ENCODE measurements around the gene IRX4. TPM values are rescaled to one million over a fixed set of nuclear protein-coding genes. Genes with fewer than 3 reads are reported as not detected.

The IRX4 gene
- total RNA-seq, 1 donor from 2014 or later: not detected

DNA sequence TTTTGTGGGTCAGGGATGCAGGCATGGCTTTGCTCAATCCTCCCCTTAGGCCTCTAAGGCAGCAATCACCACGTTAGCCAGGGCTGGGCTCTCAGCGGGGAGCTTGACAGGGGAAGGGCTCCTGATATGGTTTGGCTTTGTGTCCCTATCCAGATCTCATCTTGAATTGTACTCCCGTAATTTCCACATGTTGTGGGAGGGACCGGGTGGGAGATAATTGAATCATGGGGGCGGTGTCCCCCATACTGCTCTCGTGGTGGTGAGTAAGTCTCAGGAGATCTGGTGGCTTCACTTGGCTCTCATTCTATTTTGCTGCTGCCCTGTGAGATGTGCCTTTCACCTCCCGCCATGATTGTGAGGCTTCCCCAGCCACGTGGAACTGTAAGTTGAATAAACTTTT, 11.5 kb upstream of the IRX4 start:
- peaks cover 8% of the 10 kb centered on the region for H3K27me3 Mint-ChIP-seq (ENCODE audit: low read depth)
- no peaks in the 10 kb centered on the region for H3K9me3 Mint-ChIP-seq
- no peak overlapping the region for H3K27ac Mint-ChIP-seq
- no peak for DNase-seq (ENCODE audit: low spot score)
- no peak overlapping the region for H3K4me3 Mint-ChIP-seq (ENCODE audit: low read depth)
- no peaks in the 10 kb centered on the region for H3K4me1 Mint-ChIP-seq (ENCODE audit: low read depth)
- intact Hi-C loops (cut with micrococcal nuclease): no loop called here
- H3K36me3 Mint-ChIP-seq (ENCODE audit: low read depth): no peaks in the 10 kb centered on the region

DNA sequence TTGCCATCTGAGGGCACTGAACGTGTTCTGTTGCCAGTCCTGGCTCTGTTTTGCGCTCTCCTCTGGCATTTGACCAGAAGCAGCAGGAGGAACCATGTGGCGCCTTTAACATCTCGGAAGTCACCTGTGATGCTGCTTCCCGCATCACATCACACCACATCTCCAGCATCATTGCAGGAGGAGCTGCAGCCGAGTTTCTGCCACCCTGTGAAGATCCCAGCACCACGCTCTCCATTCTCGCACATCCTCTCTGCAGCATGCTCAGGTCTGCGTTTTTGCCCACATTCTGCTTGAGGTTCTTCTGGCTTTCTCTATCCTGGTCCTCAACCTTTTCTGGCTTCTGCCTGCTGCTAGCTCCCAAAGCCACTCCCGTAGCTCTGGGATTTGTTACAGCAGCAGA, 11.0 kb upstream of the IRX4 start:
- intact Hi-C loops (cut with micrococcal nuclease): no loop called here
- H3K9me3 Mint-ChIP-seq: no peaks in the 10 kb centered on the region
- DNase-seq (ENCODE audit: low spot score): no peak
- H3K4me3 Mint-ChIP-seq (ENCODE audit: low read depth): no peak overlapping the region
- H3K4me1 Mint-ChIP-seq (ENCODE audit: low read depth): no peaks in the 10 kb centered on the region
- no peaks in the 10 kb centered on the region for H3K36me3 Mint-ChIP-seq (ENCODE audit: low read depth)
- no peak overlapping the region for H3K27ac Mint-ChIP-seq
- H3K27me3 Mint-ChIP-seq (ENCODE audit: low read depth): peaks cover 13% of the 10 kb centered on the region

DNA sequence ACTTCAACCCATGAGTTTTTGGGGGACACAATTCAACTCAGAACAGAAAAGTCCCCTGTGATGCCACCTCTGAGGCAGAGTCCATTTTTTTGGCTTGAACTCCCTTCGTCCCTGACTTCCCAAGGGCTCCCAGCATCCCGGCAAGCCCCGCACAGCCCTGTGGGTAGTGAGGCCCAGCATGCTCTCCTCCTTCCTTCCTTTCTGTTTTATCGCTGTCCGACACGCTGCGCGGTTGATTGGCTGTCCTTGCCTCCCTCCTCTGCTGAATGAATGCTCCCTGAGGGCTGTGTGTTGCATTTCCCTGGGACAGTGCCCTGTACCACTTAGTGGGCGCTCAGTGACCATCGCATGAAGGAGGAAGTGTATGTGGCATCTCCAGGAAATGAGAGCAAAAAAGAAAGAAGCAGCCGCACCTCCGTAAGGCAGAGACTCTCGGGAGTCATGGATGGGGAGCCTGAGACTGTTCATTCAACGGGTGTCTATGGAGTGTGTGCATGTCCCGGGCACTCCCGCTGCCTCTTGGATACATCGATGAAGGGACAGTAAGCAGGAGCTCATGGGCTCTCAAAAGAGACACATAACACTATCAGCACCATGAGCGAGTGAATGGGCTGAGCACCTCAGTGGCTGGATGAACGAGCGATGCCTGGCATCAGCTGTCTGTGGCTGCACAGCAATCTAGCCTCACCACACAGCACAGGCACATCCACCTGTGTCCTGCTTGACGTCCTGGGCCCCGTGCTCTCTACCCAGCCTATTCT, 10.1 kb upstream of the IRX4 start:
- Mint-ChIP-seq H3K9me3 (no peaks in the 10 kb centered on the region), H3K27me3 (ENCODE audit: low read depth) (peaks cover 17% of the 10 kb centered on the region)
- intact Hi-C loops (cut with micrococcal nuclease): no loop called here

DNA sequence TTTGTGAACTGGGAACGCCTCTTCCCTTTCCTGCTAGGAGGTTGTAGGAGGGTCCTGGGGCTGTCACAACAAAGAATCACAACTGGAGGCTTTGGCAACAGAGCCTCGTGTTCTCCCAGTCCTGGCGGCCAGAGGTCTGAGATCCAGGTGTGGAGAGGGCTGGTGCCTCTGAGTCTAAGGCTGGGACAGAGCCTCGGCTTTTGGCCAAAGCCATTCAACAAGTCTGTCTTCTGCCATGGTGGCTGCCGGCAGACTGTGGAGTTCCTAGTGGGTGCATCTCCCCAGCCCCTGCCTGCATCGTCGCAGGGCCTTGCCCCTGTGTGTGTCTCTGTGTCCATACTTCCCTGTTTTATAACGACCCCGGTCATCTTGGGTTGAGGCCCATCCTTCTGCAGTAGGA, 9.5 kb upstream of the IRX4 start:
- Mint-ChIP-seq H3K9me3 (no peaks in the 10 kb centered on the region), H3K4me1 (ENCODE audit: low read depth) (no peaks in the 10 kb centered on the region), H3K4me3 (ENCODE audit: low read depth) (no peak overlapping the region), H3K27ac (no peak overlapping the region), H3K36me3 (ENCODE audit: low read depth) (no peaks in the 10 kb centered on the region), H3K27me3 (ENCODE audit: low read depth) (peaks cover 17% of the 10 kb centered on the region)
- intact Hi-C loops (cut with micrococcal nuclease): no loop called here
- no peak for DNase-seq (ENCODE audit: low spot score)

More for the DNA sequence above, 10.1 kb upstream of the IRX4 start:
- Mint-ChIP-seq H3K36me3 (ENCODE audit: low read depth) (no peaks in the 10 kb centered on the region), H3K4me1 (ENCODE audit: low read depth) (no peaks in the 10 kb centered on the region), H3K4me3 (ENCODE audit: low read depth) (no peak overlapping the region), H3K27ac (no peak overlapping the region)
- no peak for DNase-seq (ENCODE audit: low spot score)

DNA sequence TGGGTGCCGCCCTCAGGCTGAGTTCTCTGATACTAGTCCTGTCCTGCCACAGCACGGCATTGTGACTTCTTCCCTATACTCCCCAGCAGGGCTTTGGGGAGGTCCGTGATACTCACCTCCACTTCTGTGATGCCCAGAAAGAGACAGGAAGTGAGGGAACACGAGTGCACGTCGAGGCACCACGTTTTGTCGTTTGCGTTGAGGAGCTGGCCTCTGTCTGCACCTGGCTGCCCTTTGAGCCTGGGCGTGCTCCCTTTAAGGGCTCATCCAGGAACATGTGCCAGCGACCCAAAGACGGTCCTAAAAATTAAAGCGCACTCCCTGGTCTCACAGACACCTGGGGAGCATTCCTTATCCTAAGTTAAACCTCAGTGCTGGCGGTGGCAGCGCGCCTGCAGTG, 8.7 kb upstream of the IRX4 start:
- Mint-ChIP-seq H3K36me3 (ENCODE audit: low read depth) (no peaks in the 10 kb centered on the region), H3K27ac (no peak overlapping the region), H3K4me3 (ENCODE audit: low read depth) (no peak overlapping the region), H3K4me1 (ENCODE audit: low read depth) (no peaks in the 10 kb centered on the region), H3K9me3 (no peaks in the 10 kb centered on the region), H3K27me3 (ENCODE audit: low read depth) (peaks cover 17% of the 10 kb centered on the region)
- DNase-seq (ENCODE audit: low spot score): no peak
- intact Hi-C loops (cut with micrococcal nuclease): no loop called here

DNA sequence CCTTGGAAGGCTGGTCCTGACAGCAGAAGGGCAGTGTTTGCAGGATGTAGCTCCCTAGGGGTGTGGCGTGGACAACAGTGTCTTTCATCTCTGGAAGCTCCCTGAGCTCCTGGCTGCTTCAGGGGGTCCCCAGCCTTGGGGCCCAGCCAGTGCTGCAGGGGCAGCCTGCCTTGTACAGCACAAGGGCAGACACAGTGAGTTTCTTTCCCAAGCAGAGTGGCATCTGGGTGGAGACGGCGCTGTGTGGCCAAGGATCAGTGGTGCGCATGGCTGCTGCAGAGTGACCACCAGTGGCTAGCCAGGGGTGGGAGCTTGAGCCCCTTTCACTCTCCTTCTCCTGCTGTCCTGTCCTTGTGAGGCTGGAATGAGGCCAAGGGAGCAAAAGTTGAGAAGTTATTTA, 7.6 kb upstream of the IRX4 start:
- intact Hi-C loops (cut with micrococcal nuclease): no loop called here
- DNase-seq (ENCODE audit: low spot score): no peak
- H3K4me1 Mint-ChIP-seq (ENCODE audit: low read depth): no peaks in the 10 kb centered on the region
- H3K27me3 Mint-ChIP-seq (ENCODE audit: low read depth): peaks cover 20% of the 10 kb centered on the region
- H3K27ac Mint-ChIP-seq: no peak overlapping the region
- no peaks in the 10 kb centered on the region for H3K9me3 Mint-ChIP-seq
- no peak overlapping the region for H3K4me3 Mint-ChIP-seq (ENCODE audit: low read depth)
- no peaks in the 10 kb centered on the region for H3K36me3 Mint-ChIP-seq (ENCODE audit: low read depth)

DNA sequence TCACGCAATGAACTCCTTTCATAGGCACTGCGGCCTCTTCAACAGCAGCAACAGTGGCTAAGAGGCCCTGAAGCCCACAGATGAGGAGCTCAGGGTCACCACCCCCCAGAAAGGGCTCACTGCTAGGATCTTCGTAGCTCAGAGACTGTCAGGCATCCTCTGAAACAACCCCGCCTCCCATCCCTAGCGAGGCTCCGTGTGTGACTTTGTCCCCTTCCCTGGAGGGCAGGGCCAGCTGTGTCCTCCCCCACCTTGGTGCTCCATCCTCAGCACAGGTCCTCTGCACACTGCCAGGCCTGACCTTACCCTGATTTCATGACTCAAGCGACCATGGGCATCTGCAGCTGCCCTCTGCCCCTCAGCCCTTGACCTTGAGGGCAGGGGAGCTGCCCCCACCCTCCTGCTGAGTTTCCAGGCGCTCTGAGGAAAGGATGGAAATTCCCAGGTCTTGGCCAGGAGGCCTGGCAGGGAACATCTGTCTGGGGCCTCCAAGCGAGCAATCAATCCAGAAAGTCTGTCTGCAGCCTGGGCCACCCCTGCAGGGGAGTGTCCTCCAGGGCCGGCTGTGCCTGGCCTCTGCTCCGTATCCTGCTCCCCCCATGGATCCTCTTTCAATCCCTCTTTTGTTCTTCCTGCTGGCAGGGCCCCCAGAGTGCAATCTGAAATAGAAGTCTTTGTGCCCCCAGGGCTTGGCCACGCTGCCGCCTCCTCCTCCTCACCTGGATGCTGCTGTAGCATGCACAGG, 6.8 kb upstream of the IRX4 start:
- Mint-ChIP-seq H3K4me1 (ENCODE audit: low read depth) (no peaks in the 10 kb centered on the region), H3K4me3 (ENCODE audit: low read depth) (no peak overlapping the region), H3K9me3 (no peaks in the 10 kb centered on the region), H3K27ac (no peak overlapping the region), H3K27me3 (ENCODE audit: low read depth) (peaks cover 28% of the 10 kb centered on the region), H3K36me3 (ENCODE audit: low read depth) (no peaks in the 10 kb centered on the region)
- no peak for DNase-seq (ENCODE audit: low spot score)
- intact Hi-C loops (cut with micrococcal nuclease): no loop called here

DNA sequence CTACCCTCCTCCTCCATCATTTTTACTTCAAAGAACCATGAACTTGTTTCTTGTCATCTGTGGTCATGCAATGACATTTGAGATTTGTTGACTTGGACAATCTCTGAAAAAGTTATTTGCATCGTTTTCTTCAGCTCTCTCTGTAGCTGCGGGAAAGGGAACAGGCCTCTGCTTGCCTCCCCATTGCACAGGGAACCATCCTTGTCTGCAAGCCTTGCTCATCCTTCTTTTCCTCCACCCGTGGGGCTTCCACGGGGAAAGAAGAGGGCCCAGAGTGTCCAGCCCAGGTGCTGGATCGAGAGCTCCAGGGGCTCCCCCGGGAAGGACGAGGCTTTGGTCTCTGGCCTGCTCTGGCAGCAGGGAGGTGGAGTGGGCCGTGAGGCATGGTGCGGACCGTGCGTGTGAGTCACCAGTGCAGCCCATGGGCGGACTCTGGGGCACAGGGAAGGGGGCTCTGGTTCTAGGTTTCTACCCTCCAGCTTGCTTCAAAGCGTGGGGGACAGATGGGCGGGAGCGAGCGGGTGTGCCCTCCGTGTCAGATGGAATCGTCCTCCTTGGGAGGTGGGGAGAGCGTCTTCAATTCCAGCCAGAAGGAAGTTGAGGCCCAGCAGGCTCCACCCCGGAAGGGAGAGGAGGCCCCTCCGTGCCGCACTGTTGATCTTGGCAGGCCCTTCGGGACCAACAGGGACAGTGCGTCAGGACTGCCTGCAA, 6.0 kb upstream of the IRX4 start:
- no peaks in the 10 kb centered on the region for H3K36me3 Mint-ChIP-seq (ENCODE audit: low read depth)
- H3K27ac Mint-ChIP-seq: no peak overlapping the region
- H3K4me3 Mint-ChIP-seq (ENCODE audit: low read depth): no peak overlapping the region
- no peaks in the 10 kb centered on the region for H3K9me3 Mint-ChIP-seq
- H3K4me1 Mint-ChIP-seq (ENCODE audit: low read depth): no peaks in the 10 kb centered on the region
- intact Hi-C loops (cut with micrococcal nuclease): no loop called here
- H3K27me3 Mint-ChIP-seq (ENCODE audit: low read depth): peaks cover 34% of the 10 kb centered on the region
- DNase-seq (ENCODE audit: low spot score): no peak

DNA sequence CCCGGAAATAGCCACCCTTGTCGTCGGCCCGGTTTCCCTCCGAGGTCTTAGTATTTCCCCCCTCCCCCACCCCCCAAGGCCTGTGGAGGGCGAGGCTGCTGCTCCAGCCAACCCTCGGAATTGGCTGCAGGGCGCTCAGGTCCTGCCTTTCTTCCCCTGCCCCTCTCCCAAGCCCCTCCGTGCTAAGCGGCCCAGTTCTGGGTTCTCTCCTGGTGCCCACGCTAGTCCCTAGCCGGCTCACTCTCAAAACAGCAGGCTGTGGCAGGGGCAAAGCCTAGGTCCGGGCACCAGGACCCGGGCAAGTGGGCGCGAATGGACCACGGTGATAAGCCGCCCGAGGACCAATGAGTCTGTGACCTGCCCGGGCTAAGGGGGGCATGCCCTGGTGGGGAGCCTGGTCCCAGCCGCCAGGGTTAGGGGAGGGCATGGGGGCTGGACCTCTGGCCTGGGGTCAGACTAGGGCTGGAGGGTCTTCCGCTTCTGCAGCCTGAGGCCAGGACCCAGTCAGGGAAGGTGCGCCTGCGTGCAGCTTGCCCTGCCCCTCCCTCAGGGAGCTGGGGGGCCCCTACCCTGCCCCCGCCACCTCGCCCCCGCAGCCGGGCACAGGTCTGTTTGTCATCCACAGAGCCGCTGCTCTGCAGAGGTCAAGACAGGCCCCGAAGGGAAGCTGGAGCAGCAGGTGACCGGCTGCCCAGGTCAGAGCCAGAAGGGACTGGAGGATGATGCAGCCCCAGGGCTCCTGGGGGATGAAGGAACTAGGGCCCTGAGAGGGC, 5.0 kb upstream of the IRX4 start:
- Mint-ChIP-seq H3K9me3 (no peaks in the 10 kb centered on the region), H3K4me3 (ENCODE audit: low read depth) (no peak overlapping the region), H3K4me1 (ENCODE audit: low read depth) (no peaks in the 10 kb centered on the region), H3K27me3 (ENCODE audit: low read depth) (peaks cover 30% of the 10 kb centered on the region), H3K27ac (no peak overlapping the region), H3K36me3 (ENCODE audit: low read depth) (no peaks in the 10 kb centered on the region)
- DNase-seq (ENCODE audit: low spot score): no peak
- intact Hi-C loops (cut with micrococcal nuclease): no loop called here

DNA sequence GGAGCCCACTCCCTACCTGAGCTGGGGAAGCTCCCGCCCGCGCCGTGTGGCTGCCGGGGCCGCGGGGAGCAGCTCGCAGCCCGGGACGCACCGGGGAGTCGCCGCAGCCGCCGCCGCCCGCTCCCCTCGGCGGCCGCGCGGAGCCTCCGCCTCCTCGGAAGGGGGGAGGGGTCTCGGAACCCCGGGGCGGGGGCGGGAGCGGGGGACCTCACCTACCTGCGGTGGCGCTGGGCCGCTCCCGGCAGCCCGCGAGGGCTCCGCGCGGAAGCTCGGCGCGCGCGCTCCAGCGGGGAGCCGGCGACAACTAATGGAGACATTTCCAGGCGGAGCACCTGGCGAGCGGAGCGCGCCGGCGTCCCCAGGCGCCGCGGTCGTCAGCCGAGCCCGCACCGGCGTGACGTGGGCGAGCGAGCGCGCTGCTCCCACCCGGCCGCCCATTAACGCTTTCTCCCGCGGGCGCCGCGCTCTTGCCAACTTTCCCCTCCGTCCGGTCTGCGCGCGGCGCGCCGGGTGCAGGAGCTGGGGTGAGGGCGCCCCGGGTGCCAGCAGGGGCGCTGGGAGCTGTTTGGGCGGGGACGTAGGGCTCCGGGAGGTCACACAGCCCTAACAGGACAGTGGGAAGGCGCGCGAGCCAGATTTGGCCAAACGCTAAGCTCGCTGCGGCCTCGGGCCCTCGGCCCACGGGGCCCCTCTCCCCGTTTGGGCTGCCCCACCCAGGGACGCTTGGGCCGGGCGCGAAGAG, 4.3 kb upstream of the IRX4 start:
- Mint-ChIP-seq H3K4me1 (ENCODE audit: low read depth) (no peaks in the 10 kb centered on the region), H3K36me3 (ENCODE audit: low read depth) (no peaks in the 10 kb centered on the region), H3K4me3 (ENCODE audit: low read depth) (no peak overlapping the region), H3K27ac (no peak overlapping the region), H3K9me3 (no peaks in the 10 kb centered on the region), H3K27me3 (ENCODE audit: low read depth) (peaks cover 33% of the 10 kb centered on the region)
- intact Hi-C loops (cut with micrococcal nuclease): no loop called here
- no peak for DNase-seq (ENCODE audit: low spot score)

DNA sequence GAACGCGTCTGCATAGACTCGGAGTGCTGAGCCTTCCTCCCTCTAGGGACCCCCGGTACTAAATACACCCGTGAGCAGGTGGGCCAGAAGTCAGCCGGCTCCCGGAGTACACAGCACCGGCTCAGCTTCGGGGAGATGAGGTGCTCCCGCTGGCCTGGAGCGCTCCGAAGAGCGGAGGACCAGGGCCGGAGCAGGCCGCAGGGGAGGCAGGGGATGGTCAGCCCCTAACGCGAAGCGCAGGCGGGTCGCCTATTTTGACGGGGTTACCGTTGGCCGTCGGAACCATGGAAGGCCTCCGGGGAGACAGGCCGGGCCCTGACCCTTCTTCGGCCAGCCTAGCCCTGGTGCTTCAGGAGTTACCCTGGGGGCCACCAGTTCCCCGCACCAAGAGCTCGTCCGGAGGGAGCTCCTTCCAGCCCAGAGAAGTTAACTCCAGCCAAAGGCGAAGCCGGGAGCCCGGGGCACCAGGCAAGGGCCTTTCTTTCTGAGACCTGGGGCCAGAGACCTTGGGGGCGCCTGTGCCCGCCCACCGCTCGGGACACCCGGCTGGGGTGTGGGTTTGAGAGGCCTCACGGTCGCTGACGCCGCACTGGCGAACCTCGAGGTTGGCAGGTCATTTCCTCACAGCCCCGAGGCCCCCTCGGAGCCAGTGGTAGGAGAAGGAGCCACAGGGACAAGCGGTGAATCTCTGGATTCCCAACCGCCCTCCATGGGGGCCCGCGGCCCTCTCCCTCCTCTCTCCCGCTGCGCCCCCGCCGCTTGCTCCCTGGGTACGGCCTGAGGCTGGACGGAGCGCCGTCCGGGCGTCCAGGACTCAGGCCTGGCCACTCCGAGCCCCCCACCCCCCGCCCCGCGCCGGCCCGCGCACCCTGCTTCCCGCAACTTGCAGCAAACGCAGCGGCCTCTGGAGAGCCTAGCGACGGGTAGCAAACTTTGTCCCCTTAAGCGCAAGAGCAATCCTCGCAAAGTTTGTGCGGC, 3.4 kb upstream of the IRX4 start:
- intact Hi-C loops (cut with micrococcal nuclease): no loop called here
- no peaks in the 10 kb centered on the region for H3K4me1 Mint-ChIP-seq (ENCODE audit: low read depth)

More for the DNA sequence above, 3.4 kb upstream of the IRX4 start:
- H3K4me3 Mint-ChIP-seq (ENCODE audit: low read depth): no peak overlapping the region
- no peak overlapping the region for H3K27ac Mint-ChIP-seq
- DNase-seq (ENCODE audit: low spot score): no peak
- H3K36me3 Mint-ChIP-seq (ENCODE audit: low read depth): no peaks in the 10 kb centered on the region
- no peaks in the 10 kb centered on the region for H3K9me3 Mint-ChIP-seq
- H3K27me3 Mint-ChIP-seq (ENCODE audit: low read depth): peaks cover 38% of the 10 kb centered on the region
